ENCODE results near the gene MMS22L. TPM values are rescaled to one million over a fixed set of nuclear protein-coding genes. Genes with fewer than 3 reads are reported as not detected.

Gene MMS22L
- polyA plus RNA-seq, 1 donor from 2014 or later = 8.3 TPM

GRCh38 chr6:97189767-97190166, 93.2 kb downstream of the MMS22L start:
- no peaks in the 10 kb centered on the region for H3K36me3 ChIP-seq (ENCODE audit: insufficient read depth, low read length)
- H3K9me2 ChIP-seq (ENCODE audit: insufficient read depth, low read length) = no peaks in the 10 kb centered on the region
- no peak overlapping the region for H3K4me2 ChIP-seq (ENCODE audit: low read length)
- no peak overlapping the region for H3K9ac ChIP-seq (ENCODE audit: low read length)
- H3K27ac ChIP-seq (ENCODE audit: low read length) = no peak overlapping the region
- H3K79me2 ChIP-seq (replicated peaks; ENCODE audit: insufficient read depth, low read length) = no peaks in the 10 kb centered on the region
- no peaks in the 10 kb centered on the region for H3F3A ChIP-seq (ENCODE audit: insufficient read depth, low read length, poor library complexity, severe bottlenecking)
- no peaks in the 10 kb centered on the region for H3K9me3 ChIP-seq (ENCODE audit: low read length)
- no peak overlapping the region for H3K4me3 ChIP-seq (ENCODE audit: low read length)
- no peak overlapping the region for H2AFZ ChIP-seq (ENCODE audit: low read depth, low read length)
- no peaks in the 10 kb centered on the region for H3K27me3 ChIP-seq (ENCODE audit: insufficient read depth, low read depth, low read length)
- no peaks in the 10 kb centered on the region for H4K20me1 ChIP-seq (ENCODE audit: insufficient read depth)
- TF ChIP-seq EZH2 (IDR thresholded peaks at IDR 0.05; ENCODE audit: borderline replicate concordance, insufficient read depth, low read length, poor library complexity, severe bottlenecking) (no peak), RAD21 (conservative IDR thresholded peaks at IDR 0.05) (no peak), POLR2AphosphoS5 (IDR thresholded peaks at IDR 0.05) (no peak), EP300 (conservative IDR thresholded peaks at IDR 0.05; ENCODE audit: poor library complexity, severe bottlenecking) (no peak), SMC3 (conservative IDR thresholded peaks at IDR 0.05; ENCODE audit: poor library complexity) (no peak), MXI1 (conservative IDR thresholded peaks at IDR 0.05; ENCODE audit: poor library complexity, severe bottlenecking) (no peak), CTCF (IDR thresholded peaks at IDR 0.05; ENCODE audit: poor library complexity, severe bottlenecking) (no peak), TAF1 (IDR thresholded peaks at IDR 0.05; ENCODE audit: low read depth) (no peak), REST (IDR thresholded peaks at IDR 0.05; ENCODE audit: borderline replicate concordance) (no peak)

GRCh38 chr6:97187951-97188350, 95.1 kb downstream of the MMS22L start:
- no peaks in the 10 kb centered on the region for H3K27me3 ChIP-seq (ENCODE audit: insufficient read depth, low read depth, low read length)
- H3K4me3 ChIP-seq (ENCODE audit: low read length) = no peak overlapping the region
- H3K9me3 ChIP-seq (ENCODE audit: low read length) = no peaks in the 10 kb centered on the region
- H3K36me3 ChIP-seq (ENCODE audit: insufficient read depth, low read length) = no peaks in the 10 kb centered on the region
- no peak overlapping the region for H3K9ac ChIP-seq (ENCODE audit: low read length)
- no peaks in the 10 kb centered on the region for H3K79me2 ChIP-seq (replicated peaks; ENCODE audit: insufficient read depth, low read length)
- no peak overlapping the region for H2AFZ ChIP-seq (ENCODE audit: low read depth, low read length)
- no peaks in the 10 kb centered on the region for H3K9me2 ChIP-seq (ENCODE audit: insufficient read depth, low read length)
- H3K4me2 ChIP-seq (ENCODE audit: low read length) = no peak overlapping the region
- no peak overlapping the region for H3K27ac ChIP-seq (ENCODE audit: low read length)
- H4K20me1 ChIP-seq (ENCODE audit: insufficient read depth) = no peaks in the 10 kb centered on the region
- TF ChIP-seq CTCF (IDR thresholded peaks at IDR 0.05; ENCODE audit: poor library complexity, severe bottlenecking) (no peak), EZH2 (IDR thresholded peaks at IDR 0.05; ENCODE audit: borderline replicate concordance, insufficient read depth, low read length, poor library complexity, severe bottlenecking) (no peak), TAF1 (IDR thresholded peaks at IDR 0.05; ENCODE audit: low read depth) (no peak), EP300 (conservative IDR thresholded peaks at IDR 0.05; ENCODE audit: poor library complexity, severe bottlenecking) (no peak), POLR2AphosphoS5 (IDR thresholded peaks at IDR 0.05) (no peak)
- H3F3A ChIP-seq (ENCODE audit: insufficient read depth, low read length, poor library complexity, severe bottlenecking) = no peaks in the 10 kb centered on the region

Measured in neural cell (in vitro differentiated cells).